PC-3 (cell line): ENCODE results near the gene TSFM.

Experiments used
- EZH2phosphoT487 ChIP-seq: fragments of 300-600 bp; sonication (generic); IDR thresholded peaks from 2 replicates; pipeline ENCODE4 v1.6.1; 2018; ENCODE audit warnings: mild to moderate bottlenecking, antibody characterized with exemption, low read length, borderline replicate concordance
- TF ChIP-seq, protein P1 (sequence below): fragments of 300-600 bp; sonication (generic); conservative IDR thresholded peaks from 2 replicates; pipeline ENCODE4 v1.5.1; 2017; ENCODE audit warnings: antibody characterized with exemption, low read depth, mild to moderate bottlenecking, low read length

- TF ChIP-seq, protein P1, sequence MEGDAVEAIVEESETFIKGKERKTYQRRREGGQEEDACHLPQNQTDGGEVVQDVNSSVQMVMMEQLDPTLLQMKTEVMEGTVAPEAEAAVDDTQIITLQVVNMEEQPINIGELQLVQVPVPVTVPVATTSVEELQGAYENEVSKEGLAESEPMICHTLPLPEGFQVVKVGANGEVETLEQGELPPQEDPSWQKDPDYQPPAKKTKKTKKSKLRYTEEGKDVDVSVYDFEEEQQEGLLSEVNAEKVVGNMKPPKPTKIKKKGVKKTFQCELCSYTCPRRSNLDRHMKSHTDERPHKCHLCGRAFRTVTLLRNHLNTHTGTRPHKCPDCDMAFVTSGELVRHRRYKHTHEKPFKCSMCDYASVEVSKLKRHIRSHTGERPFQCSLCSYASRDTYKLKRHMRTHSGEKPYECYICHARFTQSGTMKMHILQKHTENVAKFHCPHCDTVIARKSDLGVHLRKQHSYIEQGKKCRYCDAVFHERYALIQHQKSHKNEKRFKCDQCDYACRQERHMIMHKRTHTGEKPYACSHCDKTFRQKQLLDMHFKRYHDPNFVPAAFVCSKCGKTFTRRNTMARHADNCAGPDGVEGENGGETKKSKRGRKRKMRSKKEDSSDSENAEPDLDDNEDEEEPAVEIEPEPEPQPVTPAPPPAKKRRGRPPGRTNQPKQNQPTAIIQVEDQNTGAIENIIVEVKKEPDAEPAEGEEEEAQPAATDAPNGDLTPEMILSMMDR, result no peak
- no peak for TF ChIP-seq EZH2phosphoT487
Measured at GRCh38 chr12:57810450-57810849, 27.9 kb downstream of the TSFM start.
